Measurements from ENCODE around the gene GPR107.

DNA sequence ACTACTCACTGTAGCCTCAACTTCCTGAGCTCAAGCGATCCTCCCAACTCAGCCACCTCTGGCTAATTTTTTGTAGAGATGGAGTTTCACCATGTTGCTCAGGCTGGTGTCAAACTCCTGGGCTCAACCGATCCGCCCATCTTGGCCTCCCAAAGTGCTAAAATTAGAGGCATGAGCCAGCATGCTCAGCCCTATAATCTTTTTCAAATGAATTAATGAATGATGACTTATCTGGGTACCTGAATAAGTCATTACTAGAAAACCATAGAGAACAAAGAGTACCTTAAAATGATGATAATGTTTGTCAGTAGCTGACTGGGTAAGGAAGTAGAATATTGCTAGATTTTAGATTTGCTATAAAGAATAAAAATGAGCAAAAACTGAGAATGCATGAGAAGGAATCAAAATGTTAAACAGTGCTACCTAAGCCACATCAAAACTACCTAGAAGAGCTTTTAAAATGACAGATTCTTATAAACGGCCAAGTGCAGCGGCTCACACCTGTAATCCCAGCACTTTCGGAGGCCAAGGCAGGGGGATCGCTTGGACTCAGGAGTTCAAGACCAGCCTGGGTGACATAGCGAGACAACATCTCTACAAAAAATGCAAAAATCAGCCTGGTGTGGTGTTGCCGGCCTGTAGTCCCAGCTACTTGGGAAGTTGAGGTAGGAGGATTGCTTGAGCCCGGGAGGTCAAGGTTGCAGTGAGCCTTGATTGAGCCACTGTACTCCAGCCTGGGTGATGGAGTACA, 24.3 kb upstream of the GPR107 start:
- TF ChIP-seq CTCF (IDR thresholded peaks at IDR 0.05) (no peak), EP300 (IDR thresholded peaks at IDR 0.05) (no peak), POLR2A (IDR thresholded peaks at IDR 0.05) (no peak)
